DND-41 (cell line): Measurements from ENCODE around the gene CD99L2.

Experiments
- CTCF ChIP-seq: IDR thresholded peaks from 2 replicates; pipeline ENCODE4 v1.5.1; 2012; ENCODE audit warnings: borderline replicate concordance, low read length, moderate library complexity, mild to moderate bottlenecking; ENCODE audit not compliant: poor library complexity, severe bottlenecking; ENCODE audit errors: extremely low read depth
- EZH2 ChIP-seq: IDR thresholded peaks from 3 replicates; pipeline ENCODE4 v1.6.1; 2012; ENCODE audit warnings: borderline replicate concordance, low read depth, mild to moderate bottlenecking, moderate library complexity, low read length, inconsistent platforms; ENCODE audit not compliant: severe bottlenecking

GRCh38 chrX:150729956-150730355, 168.5 kb downstream of the CD99L2 start:
- TF ChIP-seq CTCF (no peak), EZH2 (no peak)
